ENCODE data around the gene TUBGCP3. TPM values are rescaled to one million over a fixed set of nuclear protein-coding genes. Genes with fewer than 3 reads are reported as not detected.

Gene TUBGCP3
- total and polyA plus RNA-seq, 9 of the 15 experiments (the other 6 are each of a cell fraction or from before 2014, with no cell fraction given) = 3.0 to 24.8 (median 15.2) TPM

DNA sequence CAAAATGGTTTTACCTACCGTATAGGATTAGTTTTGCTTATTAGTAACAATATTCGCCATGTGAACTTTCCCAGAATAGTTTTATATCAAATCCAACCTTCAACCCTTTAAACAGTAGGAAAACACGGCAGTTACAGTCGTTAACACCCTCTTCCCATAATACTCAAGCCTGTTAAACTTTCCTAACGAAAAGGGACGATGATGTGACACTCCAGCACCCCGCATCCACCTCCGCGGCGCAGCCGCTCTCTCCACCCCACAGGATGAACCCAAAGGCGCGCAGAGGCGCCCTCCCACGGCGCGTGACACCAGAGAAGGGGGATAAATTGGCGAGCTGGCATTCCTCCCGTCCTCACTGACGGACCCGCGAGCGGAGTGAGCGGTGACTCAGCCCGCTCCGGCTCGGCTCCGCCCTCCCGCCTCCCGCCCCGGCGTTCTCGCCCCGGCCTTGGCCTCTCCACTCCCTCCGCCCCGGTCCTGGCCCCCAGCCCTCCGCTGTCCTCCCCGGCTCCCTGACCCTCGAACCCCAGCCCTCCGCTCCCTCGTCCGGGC lies 665 bp downstream of the TUBGCP3 start (continued):
- TF ChIP-seq, protein P1, sequence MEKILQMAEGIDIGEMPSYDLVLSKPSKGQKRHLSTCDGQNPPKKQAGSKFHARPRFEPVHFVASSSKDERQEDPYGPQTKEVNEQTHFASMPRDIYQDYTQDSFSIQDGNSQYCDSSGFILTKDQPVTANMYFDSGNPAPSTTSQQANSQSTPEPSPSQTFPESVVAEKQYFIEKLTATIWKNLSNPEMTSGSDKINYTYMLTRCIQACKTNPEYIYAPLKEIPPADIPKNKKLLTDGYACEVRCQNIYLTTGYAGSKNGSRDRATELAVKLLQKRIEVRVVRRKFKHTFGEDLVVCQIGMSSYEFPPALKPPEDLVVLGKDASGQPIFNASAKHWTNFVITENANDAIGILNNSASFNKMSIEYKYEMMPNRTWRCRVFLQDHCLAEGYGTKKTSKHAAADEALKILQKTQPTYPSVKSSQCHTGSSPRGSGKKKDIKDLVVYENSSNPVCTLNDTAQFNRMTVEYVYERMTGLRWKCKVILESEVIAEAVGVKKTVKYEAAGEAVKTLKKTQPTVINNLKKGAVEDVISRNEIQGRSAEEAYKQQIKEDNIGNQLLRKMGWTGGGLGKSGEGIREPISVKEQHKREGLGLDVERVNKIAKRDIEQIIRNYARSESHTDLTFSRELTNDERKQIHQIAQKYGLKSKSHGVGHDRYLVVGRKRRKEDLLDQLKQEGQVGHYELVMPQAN (IDR thresholded peaks at IDR 0.05; ENCODE audit: borderline replicate concordance) = no peak
- TF ChIP-seq, protein P2, sequence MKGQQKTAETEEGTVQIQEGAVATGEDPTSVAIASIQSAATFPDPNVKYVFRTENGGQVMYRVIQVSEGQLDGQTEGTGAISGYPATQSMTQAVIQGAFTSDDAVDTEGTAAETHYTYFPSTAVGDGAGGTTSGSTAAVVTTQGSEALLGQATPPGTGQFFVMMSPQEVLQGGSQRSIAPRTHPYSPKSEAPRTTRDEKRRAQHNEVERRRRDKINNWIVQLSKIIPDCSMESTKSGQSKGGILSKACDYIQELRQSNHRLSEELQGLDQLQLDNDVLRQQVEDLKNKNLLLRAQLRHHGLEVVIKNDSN (CRISPR knock-in tag; IDR thresholded peaks at IDR 0.05) = 0 out of 2 replicates have a peak, but pooled peaks have one; percentile 32
- TF ChIP-seq, protein P3, sequence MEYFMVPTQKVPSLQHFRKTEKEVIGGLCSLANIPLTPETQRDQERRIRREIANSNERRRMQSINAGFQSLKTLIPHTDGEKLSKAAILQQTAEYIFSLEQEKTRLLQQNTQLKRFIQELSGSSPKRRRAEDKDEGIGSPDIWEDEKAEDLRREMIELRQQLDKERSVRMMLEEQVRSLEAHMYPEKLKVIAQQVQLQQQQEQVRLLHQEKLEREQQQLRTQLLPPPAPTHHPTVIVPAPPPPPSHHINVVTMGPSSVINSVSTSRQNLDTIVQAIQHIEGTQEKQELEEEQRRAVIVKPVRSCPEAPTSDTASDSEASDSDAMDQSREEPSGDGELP (CRISPR knock-in tag; IDR thresholded peaks at IDR 0.05; ENCODE audit: borderline replicate concordance) = 0 out of 2 replicates have a peak, but pooled peaks have one; percentile 14
- TF ChIP-seq CEBPB (tag; IDR thresholded peaks at IDR 0.05) (no peak), FOXA1 (IDR thresholded peaks at IDR 0.05; ENCODE audit: borderline replicate concordance) (no peak), CHD2 (IDR thresholded peaks at IDR 0.05; ENCODE audit: low read depth, low read length) (no peak), PURB (CRISPR knock-in tag; IDR thresholded peaks at IDR 0.05; ENCODE audit: low read depth) (no peak), ATF7 (IDR thresholded peaks at IDR 0.05) (no peak), PTRF (tag; IDR thresholded peaks at IDR 0.05) (no peak), HDAC8 (tag; IDR thresholded peaks at IDR 0.05) (no peak), RHOXF2B (CRISPR knock-in tag; conservative IDR thresholded peaks at IDR 0.05) (no peak)
- TF ChIP-seq, protein P4, sequence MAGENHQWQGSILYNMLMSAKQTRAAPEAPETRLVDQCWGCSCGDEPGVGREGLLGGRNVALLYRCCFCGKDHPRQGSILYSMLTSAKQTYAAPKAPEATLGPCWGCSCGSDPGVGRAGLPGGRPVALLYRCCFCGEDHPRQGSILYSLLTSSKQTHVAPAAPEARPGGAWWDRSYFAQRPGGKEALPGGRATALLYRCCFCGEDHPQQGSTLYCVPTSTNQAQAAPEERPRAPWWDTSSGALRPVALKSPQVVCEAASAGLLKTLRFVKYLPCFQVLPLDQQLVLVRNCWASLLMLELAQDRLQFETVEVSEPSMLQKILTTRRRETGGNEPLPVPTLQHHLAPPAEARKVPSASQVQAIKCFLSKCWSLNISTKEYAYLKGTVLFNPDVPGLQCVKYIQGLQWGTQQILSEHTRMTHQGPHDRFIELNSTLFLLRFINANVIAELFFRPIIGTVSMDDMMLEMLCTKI (IDR thresholded peaks at IDR 0.05; ENCODE audit: partially characterized antibody) = no peak
- TF ChIP-seq, protein P5, sequence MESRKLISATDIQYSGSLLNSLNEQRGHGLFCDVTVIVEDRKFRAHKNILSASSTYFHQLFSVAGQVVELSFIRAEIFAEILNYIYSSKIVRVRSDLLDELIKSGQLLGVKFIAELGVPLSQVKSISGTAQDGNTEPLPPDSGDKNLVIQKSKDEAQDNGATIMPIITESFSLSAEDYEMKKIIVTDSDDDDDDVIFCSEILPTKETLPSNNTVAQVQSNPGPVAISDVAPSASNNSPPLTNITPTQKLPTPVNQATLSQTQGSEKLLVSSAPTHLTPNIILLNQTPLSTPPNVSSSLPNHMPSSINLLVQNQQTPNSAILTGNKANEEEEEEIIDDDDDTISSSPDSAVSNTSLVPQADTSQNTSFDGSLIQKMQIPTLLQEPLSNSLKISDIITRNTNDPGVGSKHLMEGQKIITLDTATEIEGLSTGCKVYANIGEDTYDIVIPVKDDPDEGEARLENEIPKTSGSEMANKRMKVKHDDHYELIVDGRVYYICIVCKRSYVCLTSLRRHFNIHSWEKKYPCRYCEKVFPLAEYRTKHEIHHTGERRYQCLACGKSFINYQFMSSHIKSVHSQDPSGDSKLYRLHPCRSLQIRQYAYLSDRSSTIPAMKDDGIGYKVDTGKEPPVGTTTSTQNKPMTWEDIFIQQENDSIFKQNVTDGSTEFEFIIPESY (CRISPR knock-in tag; IDR thresholded peaks at IDR 0.05) = no peak
- TF ChIP-seq, protein P6, sequence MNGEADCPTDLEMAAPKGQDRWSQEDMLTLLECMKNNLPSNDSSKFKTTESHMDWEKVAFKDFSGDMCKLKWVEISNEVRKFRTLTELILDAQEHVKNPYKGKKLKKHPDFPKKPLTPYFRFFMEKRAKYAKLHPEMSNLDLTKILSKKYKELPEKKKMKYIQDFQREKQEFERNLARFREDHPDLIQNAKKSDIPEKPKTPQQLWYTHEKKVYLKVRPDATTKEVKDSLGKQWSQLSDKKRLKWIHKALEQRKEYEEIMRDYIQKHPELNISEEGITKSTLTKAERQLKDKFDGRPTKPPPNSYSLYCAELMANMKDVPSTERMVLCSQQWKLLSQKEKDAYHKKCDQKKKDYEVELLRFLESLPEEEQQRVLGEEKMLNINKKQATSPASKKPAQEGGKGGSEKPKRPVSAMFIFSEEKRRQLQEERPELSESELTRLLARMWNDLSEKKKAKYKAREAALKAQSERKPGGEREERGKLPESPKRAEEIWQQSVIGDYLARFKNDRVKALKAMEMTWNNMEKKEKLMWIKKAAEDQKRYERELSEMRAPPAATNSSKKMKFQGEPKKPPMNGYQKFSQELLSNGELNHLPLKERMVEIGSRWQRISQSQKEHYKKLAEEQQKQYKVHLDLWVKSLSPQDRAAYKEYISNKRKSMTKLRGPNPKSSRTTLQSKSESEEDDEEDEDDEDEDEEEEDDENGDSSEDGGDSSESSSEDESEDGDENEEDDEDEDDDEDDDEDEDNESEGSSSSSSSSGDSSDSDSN (IDR thresholded peaks at IDR 0.05; ENCODE audit: borderline replicate concordance in 1 of 2, low read depth in 2 of 2, low read length in 2 of 2) = peak in 1 of 2 experiments; percentile 66; a peak in 3 of 4 replicates
- TF ChIP-seq, protein P7, sequence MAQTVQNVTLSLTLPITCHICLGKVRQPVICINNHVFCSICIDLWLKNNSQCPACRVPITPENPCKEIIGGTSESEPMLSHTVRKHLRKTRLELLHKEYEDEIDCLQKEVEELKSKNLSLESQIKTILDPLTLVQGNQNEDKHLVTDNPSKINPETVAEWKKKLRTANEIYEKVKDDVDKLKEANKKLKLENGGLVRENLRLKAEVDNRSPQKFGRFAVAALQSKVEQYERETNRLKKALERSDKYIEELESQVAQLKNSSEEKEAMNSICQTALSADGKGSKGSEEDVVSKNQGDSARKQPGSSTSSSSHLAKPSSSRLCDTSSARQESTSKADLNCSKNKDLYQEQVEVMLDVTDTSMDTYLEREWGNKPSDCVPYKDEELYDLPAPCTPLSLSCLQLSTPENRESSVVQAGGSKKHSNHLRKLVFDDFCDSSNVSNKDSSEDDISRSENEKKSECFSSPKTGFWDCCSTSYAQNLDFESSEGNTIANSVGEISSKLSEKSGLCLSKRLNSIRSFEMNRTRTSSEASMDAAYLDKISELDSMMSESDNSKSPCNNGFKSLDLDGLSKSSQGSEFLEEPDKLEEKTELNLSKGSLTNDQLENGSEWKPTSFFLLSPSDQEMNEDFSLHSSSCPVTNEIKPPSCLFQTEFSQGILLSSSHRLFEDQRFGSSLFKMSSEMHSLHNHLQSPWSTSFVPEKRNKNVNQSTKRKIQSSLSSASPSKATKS (CRISPR knock-in tag; IDR thresholded peaks at IDR 0.05) = no peak
